MCF 10A (cell line): ENCODE results near the gene DUSP2. TPM values are rescaled to one million over a fixed set of nuclear protein-coding genes. Genes with fewer than 3 reads are reported as not detected.
"Not testable (repeated sequence)": the region's sequence is repeated elsewhere in the genome, so short reads cannot be mapped to it uniquely, and the experiment has no call there.

Experiments used
- BruUV-seq: library from RNA; stranded (reverse); fragments of 400-500 nt; replicated peaks from 2 replicates; lab custom pipeline; 2021; lab: Mats Ljungman, UMichigan
- CTCF ChIA-PET: fragments of 300-600 bp; sonication (Branson Sonifier 250); formaldehyde crosslinking; extraction: SDS; loops from one replicate; lab custom pipeline; 2021; ENCODE audit warnings: antibody characterized with exemption, inconsistent platforms; lab: Yijun Ruan, JAX
- POLR2A ChIA-PET: fragments of 300-600, 350-650 bp; sonication (Branson Sonifier 250); formaldehyde crosslinking; extraction: SDS; loops from one replicate; lab custom pipeline; 2020; ENCODE audit warnings: antibody characterized with exemption, inconsistent platforms; lab: Yijun Ruan, JAX
- DNase-seq: peaks from one replicate; pipeline ENCODE4 v3.0.0-alpha.2; 2018; ENCODE audit not compliant: unreplicated experiment
- H3K27ac Mint-ChIP-seq: one replicate; pipeline ENCODE4 v1.8.0; 2022; ENCODE audit warnings: mild to moderate bottlenecking, low read depth, mixed read lengths; ENCODE audit not compliant: unreplicated experiment
- H3K27me3 Mint-ChIP-seq: one replicate; pipeline ENCODE4 v1.8.0; 2022; ENCODE audit warnings: mixed read lengths; ENCODE audit not compliant: insufficient read depth, unreplicated experiment
- H3K36me3 Mint-ChIP-seq: one replicate; pipeline ENCODE4 v1.8.0; 2022; ENCODE audit warnings: mild to moderate bottlenecking, moderate library complexity, mixed read lengths; ENCODE audit not compliant: insufficient read depth, unreplicated experiment
- H3K4me1 Mint-ChIP-seq: one replicate; pipeline ENCODE4 v1.8.0; 2022; ENCODE audit warnings: mixed read lengths; ENCODE audit not compliant: insufficient read depth, unreplicated experiment
- H3K4me3 Mint-ChIP-seq: one replicate; pipeline ENCODE4 v1.8.0; 2022; ENCODE audit warnings: mild to moderate bottlenecking, moderate library complexity, mixed read lengths; ENCODE audit not compliant: unreplicated experiment
- H3K9me3 Mint-ChIP-seq: one replicate; pipeline ENCODE4 v1.8.0; 2022; ENCODE audit warnings: mixed read lengths; ENCODE audit not compliant: unreplicated experiment
- intact Hi-C: fragments of 100-400 bp; cut with micrococcal nuclease; formaldehyde crosslinking; loops from 2 replicates; pipeline ENCODE4 v1.14.1; 2022
- total RNA-seq: library from RNA; stranded (reverse); gene quantifications from 2 replicates; pipeline ENCODE4 v1.2.3, GENCODE V29; 2022
- TF ChIP-seq, protein P1 (sequence below): fragments of 200-600 bp; IDR thresholded peaks from one replicate; pipeline ENCODE4 v1.8.0; 2022; ENCODE audit warnings: antibody characterized with exemption, mild to moderate bottlenecking; ENCODE audit not compliant: unreplicated experiment

DUSP2 gene
- total RNA-seq, 1 experiment from 2014 or later, result 3.3 TPM

DNA sequence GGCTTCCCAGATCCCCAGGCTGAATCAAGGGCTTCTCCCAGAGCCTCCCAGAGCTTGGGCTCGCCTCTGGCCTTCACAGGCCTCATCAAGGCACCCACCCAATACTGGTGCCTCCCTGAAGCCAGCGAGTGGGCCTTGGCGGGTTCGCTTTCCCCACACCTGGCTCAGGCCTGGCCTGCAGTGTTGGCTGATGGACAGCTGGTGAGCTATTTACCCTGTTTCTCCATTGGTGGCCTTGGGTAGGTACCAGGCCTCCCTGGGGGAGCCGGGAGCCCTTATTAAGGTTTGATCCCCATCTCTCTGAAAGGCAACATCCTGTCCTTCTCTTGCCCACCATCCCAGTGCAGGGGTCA lies 18.2 kb upstream of the DUSP2 start:
- BruUV-seq, result no TSS peak
- H3K9me3 Mint-ChIP-seq, result no peaks in the 10 kb centered on the region

DNA sequence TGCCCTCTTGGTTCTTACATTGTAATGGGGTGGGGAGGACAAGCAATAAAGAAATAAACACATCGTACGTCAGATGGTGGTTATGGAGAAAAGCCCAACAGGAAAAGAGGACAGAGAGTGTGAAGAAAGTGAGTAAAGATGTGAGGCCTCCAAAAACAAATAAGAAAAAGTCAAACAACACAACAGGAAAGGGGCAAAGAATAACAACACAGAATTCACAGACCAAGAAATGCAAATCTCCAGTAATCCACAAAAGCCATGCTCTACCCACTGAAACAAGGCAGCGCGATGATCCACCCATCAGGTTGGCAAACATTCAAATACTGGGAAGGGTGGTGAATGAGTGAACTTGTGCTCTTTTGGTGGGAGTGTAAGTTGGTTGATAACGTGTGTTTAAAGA lies 16.7 kb upstream of the DUSP2 start:
- no peak for DNase-seq
- ChIA-PET CTCF (interaction anchor here (1.3 kb wide), 1 partner anchor 139 kb away, joined by 5 read pairs; no protein-coding TSS in a partner anchor), POLR2A (no interaction called here)
- intact Hi-C loops, result no loop called here
- BruUV-seq, result no TSS peak
- no peaks in the 10 kb centered on the region for H3K36me3 Mint-ChIP-seq
- TF ChIP-seq, protein P1, sequence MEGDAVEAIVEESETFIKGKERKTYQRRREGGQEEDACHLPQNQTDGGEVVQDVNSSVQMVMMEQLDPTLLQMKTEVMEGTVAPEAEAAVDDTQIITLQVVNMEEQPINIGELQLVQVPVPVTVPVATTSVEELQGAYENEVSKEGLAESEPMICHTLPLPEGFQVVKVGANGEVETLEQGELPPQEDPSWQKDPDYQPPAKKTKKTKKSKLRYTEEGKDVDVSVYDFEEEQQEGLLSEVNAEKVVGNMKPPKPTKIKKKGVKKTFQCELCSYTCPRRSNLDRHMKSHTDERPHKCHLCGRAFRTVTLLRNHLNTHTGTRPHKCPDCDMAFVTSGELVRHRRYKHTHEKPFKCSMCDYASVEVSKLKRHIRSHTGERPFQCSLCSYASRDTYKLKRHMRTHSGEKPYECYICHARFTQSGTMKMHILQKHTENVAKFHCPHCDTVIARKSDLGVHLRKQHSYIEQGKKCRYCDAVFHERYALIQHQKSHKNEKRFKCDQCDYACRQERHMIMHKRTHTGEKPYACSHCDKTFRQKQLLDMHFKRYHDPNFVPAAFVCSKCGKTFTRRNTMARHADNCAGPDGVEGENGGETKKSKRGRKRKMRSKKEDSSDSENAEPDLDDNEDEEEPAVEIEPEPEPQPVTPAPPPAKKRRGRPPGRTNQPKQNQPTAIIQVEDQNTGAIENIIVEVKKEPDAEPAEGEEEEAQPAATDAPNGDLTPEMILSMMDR, result no peak
- no peaks in the 10 kb centered on the region for H3K4me1 Mint-ChIP-seq
- H3K27me3 Mint-ChIP-seq, result peaks cover 13% of the 10 kb centered on the region
- H3K9me3 Mint-ChIP-seq, result no peaks in the 10 kb centered on the region
- no peak overlapping the region for H3K27ac Mint-ChIP-seq
- H3K4me3 Mint-ChIP-seq, result no peak overlapping the region

More for the DNA sequence above, 18.2 kb upstream of the DUSP2 start:
- CTCF ChIA-PET, result interaction anchor here (0.8 to 1.3 kb wide), 2 partner anchors 11 to 141 kb away, joined by 5 to 7 read pairs; no protein-coding TSS in a partner anchor
- Mint-ChIP-seq H3K4me1 (no peaks in the 10 kb centered on the region), H3K4me3 (no peak overlapping the region), H3K27ac (no peak overlapping the region), H3K27me3 (peaks cover 13% of the 10 kb centered on the region), H3K36me3 (no peaks in the 10 kb centered on the region)
- intact Hi-C loops, result no loop called here
- TF ChIP-seq, protein P1, result no peak
- DNase-seq, result no peak
- POLR2A ChIA-PET, result no interaction called here

DNA sequence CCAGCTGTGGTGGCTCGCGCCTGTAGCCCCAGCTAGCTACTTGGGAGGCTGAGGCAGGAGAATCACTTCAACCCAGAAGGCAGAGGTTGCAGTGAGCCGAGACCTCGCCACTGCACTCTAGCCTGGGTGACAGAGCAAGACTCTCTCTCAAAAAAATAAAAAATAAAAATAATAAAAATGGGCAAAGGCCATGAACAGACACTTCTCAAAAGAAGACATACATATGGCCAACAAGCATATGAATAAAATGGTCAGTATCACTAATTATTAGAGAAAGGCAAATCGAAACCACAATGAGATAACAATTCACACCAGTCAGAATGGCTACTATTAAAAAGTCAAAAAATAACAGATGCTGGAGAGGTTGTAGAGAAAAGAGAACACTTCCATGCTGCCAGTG lies 15.1 kb upstream of the DUSP2 start:
- BruUV-seq, H3K9me3 Mint-ChIP-seq, H3K36me3 Mint-ChIP-seq, DNase-seq, H3K4me3 Mint-ChIP-seq, intact Hi-C loops, H3K27ac Mint-ChIP-seq, H3K4me1 Mint-ChIP-seq, POLR2A ChIA-PET: not testable (repeated sequence)
- peaks cover 13% of the 10 kb centered on the region for H3K27me3 Mint-ChIP-seq
- CTCF ChIA-PET, result interaction anchor here (0.6 to 1.2 kb wide), 2 partner anchors 22 to 97 kb away, joined by 3 to 4 read pairs; partner anchors contain the start of gene ASTL

DNA sequence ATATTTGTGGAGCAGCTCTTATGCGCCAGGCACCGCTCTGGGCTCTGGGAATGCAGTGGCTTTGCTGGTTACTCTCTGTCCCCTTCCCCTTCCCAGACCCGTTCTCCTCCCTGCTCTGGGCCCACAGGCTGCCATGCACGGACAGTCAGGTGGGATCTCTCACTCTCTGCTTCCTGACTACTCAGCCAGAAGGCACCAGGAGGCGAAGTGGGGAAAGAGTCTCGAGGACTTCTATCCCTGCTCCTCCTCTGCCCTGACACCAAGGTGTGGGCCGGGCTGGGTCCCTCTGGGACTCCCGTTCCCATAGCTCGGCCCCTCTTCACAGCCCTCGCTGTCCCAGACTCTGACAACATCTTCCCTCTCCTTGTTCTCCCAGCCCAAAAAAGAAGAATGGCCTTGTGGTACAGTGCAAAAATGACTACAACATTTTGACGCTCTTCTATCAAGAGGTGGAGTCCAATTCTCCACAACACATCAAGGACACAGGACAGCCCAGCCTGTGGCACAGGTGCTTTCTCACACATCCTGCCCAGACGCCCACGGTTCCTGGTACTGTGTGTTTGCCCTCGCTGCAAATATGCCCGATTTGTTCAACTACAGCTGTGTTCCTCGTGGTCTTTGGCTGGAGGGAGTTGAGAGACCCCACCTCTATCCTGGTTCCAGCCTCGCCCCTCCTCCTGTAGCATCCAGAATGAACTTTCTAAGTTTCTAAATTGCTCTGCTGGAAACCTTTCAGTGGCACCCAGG lies 14.0 kb upstream of the DUSP2 start:
- intact Hi-C loops, result no loop called here
- no peaks in the 10 kb centered on the region for H3K4me1 Mint-ChIP-seq
- no peak for DNase-seq
- TF ChIP-seq, protein P1, result no peak
- H3K27ac Mint-ChIP-seq, result no peak overlapping the region
- H3K27me3 Mint-ChIP-seq, result peaks cover 13% of the 10 kb centered on the region
- no peaks in the 10 kb centered on the region for H3K9me3 Mint-ChIP-seq
- BruUV-seq, result no TSS peak
- CTCF ChIA-PET, result interaction anchor here (0.6 to 1.9 kb wide), 4 partner anchors 15 to 113 kb away, joined by 3 to 8 read pairs (median 4); partner anchors contain the start of gene ASTL
- POLR2A ChIA-PET, result interaction anchor here (1.1 kb wide), 1 partner anchor 21 kb away, joined by 3 read pairs; the partner anchor contains the start of gene ASTL
- H3K4me3 Mint-ChIP-seq, result no peak overlapping the region
- no peaks in the 10 kb centered on the region for H3K36me3 Mint-ChIP-seq
